Mucosa of rectum (tissue), 2 donors: ENCODE measurements around the gene PLSCR3.
A peak's percentile ranks its signal among the peaks of the same experiment; 100 is the strongest.

Source experiments
- H3K27ac ChIP-seq, 2 donors: one replicate each; pipeline ENCODE4 v1.7.0; 2013; ENCODE audit warnings: inconsistent platforms in 2 of 2, low read depth in 2 of 2, low read length in 2 of 2
- H3K27me3 ChIP-seq, 2 donors: one replicate each; pipeline ENCODE4 v1.7.0; 2013; ENCODE audit warnings: low read length in 2 of 2; ENCODE audit not compliant: control insufficient read depth in 2 of 2, insufficient read depth in 2 of 2
- H3K36me3 ChIP-seq, 2 donors: one replicate each; pipeline ENCODE4 v1.7.0; 2013; ENCODE audit warnings: low read length in 2 of 2; ENCODE audit not compliant: control insufficient read depth in 2 of 2, insufficient read depth in 2 of 2
- H3K4me1 ChIP-seq, 2 donors: one replicate each; pipeline ENCODE4 v1.7.0; 2013; ENCODE audit warnings: low read length in 2 of 2, mild to moderate bottlenecking in 1 of 2; ENCODE audit not compliant: control insufficient read depth in 2 of 2, insufficient read depth in 2 of 2
- H3K4me3 ChIP-seq, 2 donors: one replicate each; pipeline ENCODE4 v1.7.0; 2013; ENCODE audit warnings: low read length in 2 of 2
- H3K9ac ChIP-seq, 2 donors: one replicate each; pipeline ENCODE4 v1.7.0; 2013; ENCODE audit warnings: low read length in 2 of 2, low read depth in 1 of 2, mild to moderate bottlenecking in 1 of 2
- H3K9me3 ChIP-seq, 2 donors: one replicate each; pipeline ENCODE4 v1.7.0; 2013; ENCODE audit warnings: low read length in 2 of 2; ENCODE audit not compliant: control insufficient read depth in 2 of 2
- donor health status: healthy.
- donor health status: Normal muscosa, but diverticular disease.

Gene PLSCR3

GRCh38 chr17:7393613-7394451 is 493 bp downstream of the PLSCR3 start:
- H3K36me3 ChIP-seq: peaks cover 10 to 11% of the 10 kb centered on the region in 2 donors
- H3K27me3 ChIP-seq: no peaks in the 10 kb centered on the region
- H3K4me3 ChIP-seq: peak overlapping the region; percentile 79 to 81
- no peaks in the 10 kb centered on the region for H3K9me3 ChIP-seq
- peak overlapping the region; percentile 89 to 93 for H3K27ac ChIP-seq
- H3K4me1 ChIP-seq: peaks cover 11 to 13% of the 10 kb centered on the region in 2 donors
- peak overlapping the region; percentile 65 to 90 for H3K9ac ChIP-seq

GRCh38 chr17:7392696-7393612 is 1.4 kb downstream of the PLSCR3 start:
- Histone ChIP-seq H3K9ac (no peak overlapping the region), H3K27me3 (no peaks in the 10 kb centered on the region), H3K27ac (no peak overlapping the region), H3K9me3 (no peaks in the 10 kb centered on the region), H3K36me3 (peaks cover 15 to 17% of the 10 kb centered on the region in 2 donors), H3K4me1 (peaks cover 11 to 13% of the 10 kb centered on the region in 2 donors), H3K4me3 (peak overlapping the region; percentile 79 to 81)

GRCh38 chr17:7391307-7391706 is 3.0 kb downstream of the PLSCR3 start:
- H3K36me3 ChIP-seq: peaks cover 15 to 27% of the 10 kb centered on the region in 2 donors
- no peaks in the 10 kb centered on the region for H3K9me3 ChIP-seq

GRCh38 chr17:7389924-7390910 is 4.1 kb downstream of the PLSCR3 start:
- H3K4me3 ChIP-seq: no peak overlapping the region
- no peak overlapping the region for H3K9ac ChIP-seq
- peaks cover 21 to 33% of the 10 kb centered on the region in 2 donors for H3K36me3 ChIP-seq
- no peaks in the 10 kb centered on the region for H3K27me3 ChIP-seq
- H3K27ac ChIP-seq: no peak overlapping the region
- H3K4me1 ChIP-seq: peaks cover 11 to 13% of the 10 kb centered on the region in 2 donors
- no peaks in the 10 kb centered on the region for H3K9me3 ChIP-seq

More at GRCh38 chr17:7391307-7391706, 3.0 kb downstream of the PLSCR3 start:
- Histone ChIP-seq H3K4me1 (peaks cover 11 to 13% of the 10 kb centered on the region in 2 donors), H3K4me3 (no peak overlapping the region), H3K27ac (no peak overlapping the region), H3K27me3 (no peaks in the 10 kb centered on the region), H3K9ac (no peak overlapping the region)

- no peak overlapping the region for H3K27ac ChIP-seq
- H3K9me3 ChIP-seq: no peaks in the 10 kb centered on the region
- no peak overlapping the region for H3K4me3 ChIP-seq
- H3K9ac ChIP-seq: no peak overlapping the region
- peaks cover 5 to 7% of the 10 kb centered on the region in 2 donors for H3K4me1 ChIP-seq
- H3K36me3 ChIP-seq: peaks cover 25 to 36% of the 10 kb centered on the region in 2 donors
- H3K27me3 ChIP-seq: no peaks in the 10 kb centered on the region
Observed at GRCh38 chr17:7388856-7389255, 5.5 kb downstream of the PLSCR3 start.

- H3K4me3 ChIP-seq: peak overlapping the region; percentile 41 to 59
- H3K9me3 ChIP-seq: no peaks in the 10 kb centered on the region
- peaks cover 13 to 16% of the 10 kb centered on the region in 2 donors for H3K4me1 ChIP-seq
- peaks cover 22 to 33% of the 10 kb centered on the region in 2 donors for H3K36me3 ChIP-seq
- no peaks in the 10 kb centered on the region for H3K27me3 ChIP-seq
- peak overlapping the region in 1 of 2 donors; percentile 42 for H3K9ac ChIP-seq
- H3K27ac ChIP-seq: no peak overlapping the region
Observed at GRCh38 chr17:7384489-7385081, 9.7 kb downstream of the PLSCR3 start.

- Histone ChIP-seq H3K27ac (no peak overlapping the region), H3K9me3 (no peaks in the 10 kb centered on the region), H3K9ac (peak overlapping the region in 1 of 2 donors; percentile 42), H3K4me1 (peaks cover 13 to 16% of the 10 kb centered on the region in 2 donors), H3K4me3 (peak overlapping the region; percentile 41 to 59), H3K36me3 (peaks cover 16 to 27% of the 10 kb centered on the region in 2 donors), H3K27me3 (no peaks in the 10 kb centered on the region)
Observed at GRCh38 chr17:7383742-7384488, 10.4 kb downstream of the PLSCR3 start.

- Histone ChIP-seq H3K4me1 (peaks cover 13 to 16% of the 10 kb centered on the region in 2 donors), H3K27ac (no peak overlapping the region), H3K4me3 (peak overlapping the region; percentile 41 to 59), H3K27me3 (no peaks in the 10 kb centered on the region), H3K9ac (peak overlapping the region in 1 of 2 donors; percentile 42), H3K9me3 (no peaks in the 10 kb centered on the region), H3K36me3 (peaks cover 11 to 22% of the 10 kb centered on the region in 2 donors)
Observed at GRCh38 chr17:7383371-7383741, 11.0 kb downstream of the PLSCR3 start.
